DND-41 (cell line): ENCODE results near the gene EDAR.

Experiments used
- ATAC-seq: fragments of 200-7000 bp; cut with Tn5 transposase; 3 replicates; pipeline ENCODE4 v1.9.1; 2021; ENCODE audit warnings: low read depth; ENCODE audit not compliant: insufficient read depth
- DNase-seq: peaks from one replicate; pipeline ENCODE4 v3.0.0-alpha.2; 2020
- H2AFZ ChIP-seq: 2 replicates; pipeline ENCODE4 v1.6.0; 2012; ENCODE audit warnings: low read depth, low read length
- H3K27ac ChIP-seq: 2 replicates; pipeline ENCODE4 v1.5.1; 2012; ENCODE audit warnings: low read length, inconsistent platforms
- H3K27me3 ChIP-seq: fragments of 200-600 bp; sonication (generic); 2 replicates; pipeline ENCODE4 v1.6.0; 2012; ENCODE audit warnings: low read length, mild to moderate bottlenecking, inconsistent platforms; ENCODE audit not compliant: insufficient read depth, poor library complexity
- H3K36me3 ChIP-seq: 2 replicates; pipeline ENCODE4 v1.5.1; 2012; ENCODE audit warnings: low read length, inconsistent platforms; ENCODE audit not compliant: insufficient read depth
- H3K4me1 ChIP-seq: 2 replicates; pipeline ENCODE4 v1.5.1; 2012; ENCODE audit warnings: mild to moderate bottlenecking, low read length; ENCODE audit not compliant: insufficient read depth
- H3K4me2 ChIP-seq: 2 replicates; pipeline ENCODE4 v1.6.0; 2012; ENCODE audit warnings: mild to moderate bottlenecking, moderate library complexity, low read length, inconsistent platforms; ENCODE audit not compliant: insufficient read depth
- H3K4me3 ChIP-seq, 2 experiments: fragments of 200-600 bp in 1 of 2; shearing (Covaris generic) in 1 of 2; 2 replicates each; pipeline ENCODE4 v1.5.1; 2012 to 2016; ENCODE audit warnings: inconsistent platforms in 2 of 2, low read length in 2 of 2, mild to moderate bottlenecking in 2 of 2, low read depth in 1 of 2, moderate library complexity in 1 of 2
- H3K79me2 ChIP-seq: 2 replicates; pipeline ENCODE4 v1.6.0; 2012; ENCODE audit warnings: low read length, inconsistent platforms; ENCODE audit not compliant: insufficient read depth
- H3K9ac ChIP-seq: 2 replicates; pipeline ENCODE4 v1.6.0; 2012; ENCODE audit warnings: low read depth, mild to moderate bottlenecking, inconsistent platforms, low read length, moderate library complexity
- H3K9me3 ChIP-seq: 2 replicates; pipeline ENCODE4 v1.5.1; 2012; ENCODE audit warnings: low read length, moderate library complexity, mild to moderate bottlenecking, inconsistent platforms; ENCODE audit not compliant: insufficient read depth, severe bottlenecking
- H4K20me1 ChIP-seq: 2 replicates; pipeline ENCODE4 v1.6.0; 2012; ENCODE audit warnings: low read length; ENCODE audit not compliant: insufficient read depth
- CTCF ChIP-seq: IDR thresholded peaks from 2 replicates; pipeline ENCODE4 v1.5.1; 2012; ENCODE audit warnings: borderline replicate concordance, low read length, moderate library complexity, mild to moderate bottlenecking; ENCODE audit not compliant: poor library complexity, severe bottlenecking; ENCODE audit errors: extremely low read depth
- EZH2 ChIP-seq: IDR thresholded peaks from 3 replicates; pipeline ENCODE4 v1.6.1; 2012; ENCODE audit warnings: borderline replicate concordance, low read depth, mild to moderate bottlenecking, moderate library complexity, low read length, inconsistent platforms; ENCODE audit not compliant: severe bottlenecking

Gene EDAR

GRCh38 chr2:108983610-108984009, 5.4 kb downstream of the EDAR start:
- no peaks in the 10 kb centered on the region for H3K79me2 ChIP-seq
- TF ChIP-seq CTCF (no peak), EZH2 (no peak)
- no peaks in the 10 kb centered on the region for H3K9me3 ChIP-seq
- ATAC-seq (no peak), DNase-seq (no peak)
- no peak overlapping the region for H3K4me2 ChIP-seq
- H2AFZ ChIP-seq, result no peak overlapping the region
- H3K36me3 ChIP-seq, result no peaks in the 10 kb centered on the region
- H3K27me3 ChIP-seq, result peaks cover 9% of the 10 kb centered on the region
- no peaks in the 10 kb centered on the region for H3K4me1 ChIP-seq
- no peaks in the 10 kb centered on the region for H4K20me1 ChIP-seq
- H3K9ac ChIP-seq, result no peak overlapping the region
- no peak overlapping the region for H3K27ac ChIP-seq
- no peak overlapping the region for H3K4me3 ChIP-seq

- no peaks in the 10 kb centered on the region for H3K36me3 ChIP-seq
- H3K9ac ChIP-seq, result no peak overlapping the region
- no peak overlapping the region for H2AFZ ChIP-seq
- DNase-seq (no peak), ATAC-seq (no peak)
- no peak overlapping the region for H3K27ac ChIP-seq
- TF ChIP-seq EZH2, result no peak
- TF ChIP-seq CTCF, result no peak
- no peaks in the 10 kb centered on the region for H3K9me3 ChIP-seq
- no peaks in the 10 kb centered on the region for H3K4me1 ChIP-seq
- no peaks in the 10 kb centered on the region for H4K20me1 ChIP-seq
- H3K4me2 ChIP-seq, result no peak overlapping the region
- H3K4me3 ChIP-seq, result no peak overlapping the region
- H3K79me2 ChIP-seq, result no peaks in the 10 kb centered on the region
- H3K27me3 ChIP-seq, result peaks cover 10% of the 10 kb centered on the region
Measured at GRCh38 chr2:108983061-108983460, 6.0 kb downstream of the EDAR start.

GRCh38 chr2:108982259-108982679, 6.8 kb downstream of the EDAR start:
- H3K79me2 ChIP-seq, result no peaks in the 10 kb centered on the region
- no peak for DNase-seq
- no peak overlapping the region for H3K27ac ChIP-seq
- ATAC-seq, result no peak
- H3K27me3 ChIP-seq, result peaks cover 10% of the 10 kb centered on the region
- no peak overlapping the region for H2AFZ ChIP-seq
- H3K4me3 ChIP-seq, result no peak overlapping the region
- H3K9me3 ChIP-seq, result no peaks in the 10 kb centered on the region
- H3K9ac ChIP-seq, result no peak overlapping the region
- no peaks in the 10 kb centered on the region for H3K36me3 ChIP-seq
- TF ChIP-seq EZH2 (no peak), CTCF (no peak)
- H4K20me1 ChIP-seq, result no peaks in the 10 kb centered on the region
- H3K4me1 ChIP-seq, result no peaks in the 10 kb centered on the region
- H3K4me2 ChIP-seq, result no peak overlapping the region

- Histone ChIP-seq H3K4me3 (no peak overlapping the region), H3K27me3 (peaks cover 10% of the 10 kb centered on the region), H3K4me2 (no peak overlapping the region), H3K27ac (no peak overlapping the region), H4K20me1 (no peaks in the 10 kb centered on the region), H3K79me2 (no peaks in the 10 kb centered on the region), H3K9ac (no peak overlapping the region), H3K4me1 (no peaks in the 10 kb centered on the region), H3K36me3 (no peaks in the 10 kb centered on the region), H3K9me3 (no peaks in the 10 kb centered on the region), H2AFZ (no peak overlapping the region)
- TF ChIP-seq CTCF (no peak), EZH2 (no peak)
- DNase-seq (no peak), ATAC-seq (no peak)
Measured at GRCh38 chr2:108981846-108982245, 7.2 kb downstream of the EDAR start.
